Measurements from ENCODE around the gene RAB28. TPM values are rescaled to one million over a fixed set of nuclear protein-coding genes. Genes with fewer than 3 reads are reported as not detected.

The RAB28 gene
- polyA plus RNA-seq, 2 of the 4 experiments (the other 2 are of a cell fraction): 9.5 to 24.6 TPM

GRCh38 chr4:13498469-13498868 lies 14.3 kb upstream of the RAB28 start:
- ChIA-PET CTCF (no interaction called here), POLR2A (no interaction called here)
- TF ChIP-seq CHD4 (IDR thresholded peaks at IDR 0.05; ENCODE audit: borderline replicate concordance) (no peak), CHD2 (IDR thresholded peaks at IDR 0.05; ENCODE audit: low read length, partially characterized antibody) (no peak), HEYL (CRISPR knock-in tag; IDR thresholded peaks at IDR 0.05) (no peak), ATOH8 (CRISPR knock-in tag; IDR thresholded peaks at IDR 0.05; ENCODE audit: low read depth) (no peak), E2F6 (IDR thresholded peaks at IDR 0.05; ENCODE audit: borderline replicate concordance, low read depth) (no peak), NFE2L2 (conservative IDR thresholded peaks at IDR 0.05; ENCODE audit: low read length) (no peak), HES2 (IDR thresholded peaks at IDR 0.05) (no peak), MAX (IDR thresholded peaks at IDR 0.05) (no peak), CBX8 (IDR thresholded peaks at IDR 0.05) (no peak), MYC (IDR thresholded peaks at IDR 0.05; ENCODE audit: borderline replicate concordance, low read length) (no peak), SREBF2 (IDR thresholded peaks at IDR 0.05) (no peak), JUN (IDR thresholded peaks at IDR 0.05) (no peak), KDM1A (IDR thresholded peaks at IDR 0.05; ENCODE audit: low read depth) (no peak), FOXS1 (CRISPR knock-in tag; IDR thresholded peaks at IDR 0.05) (no peak), EP300 (IDR thresholded peaks at IDR 0.05) (no peak), SMC3 (IDR thresholded peaks at IDR 0.05) (no peak), BHLHE40 (IDR thresholded peaks at IDR 0.05; ENCODE audit: low read depth, low read length) (no peak), FOSB (CRISPR knock-in tag; IDR thresholded peaks at IDR 0.05) (no peak), RNF2 (IDR thresholded peaks at IDR 0.05; ENCODE audit: borderline replicate concordance, low read depth) (no peak)
- DNase-seq (ENCODE audit: low read depth in 1 of 2, low spot score in 1 of 2): no peak
- ATAC-seq: no peak
- no peak overlapping the region for H3K4me3 ChIP-seq
- no peak overlapping the region for H3K27ac ChIP-seq
- no peak overlapping the region for H3K4me2 ChIP-seq
- no peaks in the 10 kb centered on the region for H3K4me1 ChIP-seq
- WGBS (ENCODE audit: missing lambda C conversion rate): 26% methylated on average over 1 of the region's 1 CpG
- H3K9me3 ChIP-seq: no peaks in the 10 kb centered on the region
- FAIRE-seq: no peak

- ChIA-PET CTCF (no interaction called here), POLR2A (no interaction called here)
- TF ChIP-seq POLR2AphosphoS2 (conservative IDR thresholded peaks at IDR 0.05; ENCODE audit: low read length) (no peak), TFCP2L1 (CRISPR knock-in tag; IDR thresholded peaks at IDR 0.05) (no peak)
- Histone ChIP-seq H3K4me1 (no peaks in the 10 kb centered on the region), H3K4me3 (no peak overlapping the region), H3K4me2 (no peak overlapping the region), H3K9me3 (no peaks in the 10 kb centered on the region), H3K27ac (no peak overlapping the region)
- no peak for DNase-seq (ENCODE audit: low read depth in 1 of 2, low spot score in 1 of 2)
- WGBS (ENCODE audit: missing lambda C conversion rate): 43% methylated on average over 2 of the region's 2 CpGs
- ATAC-seq: no peak
- no peak for FAIRE-seq
Measured at GRCh38 chr4:13496605-13497004, 12.5 kb upstream of the RAB28 start.

GRCh38 chr4:13495753-13496152 lies 11.6 kb upstream of the RAB28 start:
- no peak for DNase-seq (ENCODE audit: low read depth in 1 of 2, low spot score in 1 of 2)
- Histone ChIP-seq H3K4me2 (no peak overlapping the region), H3K4me3 (no peak overlapping the region), H3K4me1 (no peaks in the 10 kb centered on the region), H3K27ac (no peak overlapping the region), H3K9me3 (no peaks in the 10 kb centered on the region)
- ATAC-seq: no peak
- FAIRE-seq: no peak
- WGBS (ENCODE audit: missing lambda C conversion rate): 3% methylated on average over 1 of the region's 1 CpG
- ChIA-PET CTCF (no interaction called here), POLR2A (no interaction called here)
- TF ChIP-seq JUN (IDR thresholded peaks at IDR 0.05) (no peak), E2F6 (IDR thresholded peaks at IDR 0.05; ENCODE audit: borderline replicate concordance, low read depth) (no peak), EP300 (IDR thresholded peaks at IDR 0.05) (no peak), BCL3 (IDR thresholded peaks at IDR 0.05) (no peak), HES2 (IDR thresholded peaks at IDR 0.05) (no peak), EHMT2 (IDR thresholded peaks at IDR 0.05; ENCODE audit: low read depth) (no peak), KDM5A (IDR thresholded peaks at IDR 0.05) (no peak), HEYL (CRISPR knock-in tag; IDR thresholded peaks at IDR 0.05) (no peak), KDM1A (IDR thresholded peaks at IDR 0.05; ENCODE audit: low read depth) (no peak), RARB (CRISPR knock-in tag; IDR thresholded peaks at IDR 0.05) (no peak), TFCP2L1 (CRISPR knock-in tag; IDR thresholded peaks at IDR 0.05) (no peak), SMC3 (IDR thresholded peaks at IDR 0.05) (no peak), ATOH8 (CRISPR knock-in tag; IDR thresholded peaks at IDR 0.05; ENCODE audit: low read depth) (no peak), RAD21 (conservative IDR thresholded peaks at IDR 0.05 in 1 of 2, IDR thresholded peaks at IDR 0.05 in 1 of 2) (no peak), FOSL2 (IDR thresholded peaks at IDR 0.05) (no peak), FOSL2 (CRISPR knock-in tag; IDR thresholded peaks at IDR 0.05) (no peak), GATA3 (IDR thresholded peaks at IDR 0.05; ENCODE audit: borderline replicate concordance) (no peak), TP53 (CRISPR knock-in tag; IDR thresholded peaks at IDR 0.05) (no peak), NR3C1 (IDR thresholded peaks at IDR 0.05) (no peak), MAX (IDR thresholded peaks at IDR 0.05) (no peak)
